Fibroblast of mammary gland (primary cell): ENCODE data around the gene ALS2CL.

Source experiments
- DNase-seq: peaks from one replicate; pipeline ENCODE4 v3.0.0-alpha.2; 2010; ENCODE audit warnings: low read depth
- H3K4me3 ChIP-seq: 2 replicates; pipeline ENCODE4 v1.5.1; 2011; ENCODE audit warnings: low read depth, mild to moderate bottlenecking, low read length, moderate library complexity; ENCODE audit not compliant: control insufficient read depth
- CTCF ChIP-seq: conservative IDR thresholded peaks from 2 replicates; pipeline ENCODE4 v1.5.1; 2011; ENCODE audit warnings: low read depth, low read length, inconsistent platforms; ENCODE audit not compliant: control insufficient read depth, insufficient read depth

ALS2CL gene

GRCh38 chr3:46685446-46685845 lies 8.0 kb downstream of the ALS2CL start:
- H3K4me3 ChIP-seq = no peak overlapping the region
- no peak for TF ChIP-seq CTCF
- no peak for DNase-seq

GRCh38 chr3:46684891-46685290 lies 8.6 kb downstream of the ALS2CL start:
- no peak for TF ChIP-seq CTCF
- H3K4me3 ChIP-seq = no peak overlapping the region
- no peak for DNase-seq

- no peak for TF ChIP-seq CTCF
- H3K4me3 ChIP-seq = no peak overlapping the region
- DNase-seq = no peak
Measured at GRCh38 chr3:46682974-46683373, 10.5 kb downstream of the ALS2CL start.

- no peak for DNase-seq
- H3K4me3 ChIP-seq = no peak overlapping the region
- TF ChIP-seq CTCF = no peak
Measured at GRCh38 chr3:46681856-46682540, 11.5 kb downstream of the ALS2CL start.

- no peak for TF ChIP-seq CTCF
- no peak for DNase-seq
- no peak overlapping the region for H3K4me3 ChIP-seq
Measured at GRCh38 chr3:46681387-46681786, 12.1 kb downstream of the ALS2CL start.

- no peak overlapping the region for H3K4me3 ChIP-seq
- TF ChIP-seq CTCF = no peak
Measured at GRCh38 chr3:46680298-46680826, 13.1 kb downstream of the ALS2CL start.

More at GRCh38 chr3:46680298-46680826, 13.1 kb downstream of the ALS2CL start:
- no peak for DNase-seq
